GM19238 (cell line): ENCODE measurements around the gene NOXA1.

Experiments
- DNase-seq: peaks from one replicate; pipeline ENCODE4 v3.0.0; 2011; ENCODE audit warnings: low spot score; ENCODE audit not compliant: insufficient read length

Gene NOXA1

GRCh38 chr9:137454597-137455358, 31.6 kb downstream of the NOXA1 start:
- DNase-seq: no peak

DNA sequence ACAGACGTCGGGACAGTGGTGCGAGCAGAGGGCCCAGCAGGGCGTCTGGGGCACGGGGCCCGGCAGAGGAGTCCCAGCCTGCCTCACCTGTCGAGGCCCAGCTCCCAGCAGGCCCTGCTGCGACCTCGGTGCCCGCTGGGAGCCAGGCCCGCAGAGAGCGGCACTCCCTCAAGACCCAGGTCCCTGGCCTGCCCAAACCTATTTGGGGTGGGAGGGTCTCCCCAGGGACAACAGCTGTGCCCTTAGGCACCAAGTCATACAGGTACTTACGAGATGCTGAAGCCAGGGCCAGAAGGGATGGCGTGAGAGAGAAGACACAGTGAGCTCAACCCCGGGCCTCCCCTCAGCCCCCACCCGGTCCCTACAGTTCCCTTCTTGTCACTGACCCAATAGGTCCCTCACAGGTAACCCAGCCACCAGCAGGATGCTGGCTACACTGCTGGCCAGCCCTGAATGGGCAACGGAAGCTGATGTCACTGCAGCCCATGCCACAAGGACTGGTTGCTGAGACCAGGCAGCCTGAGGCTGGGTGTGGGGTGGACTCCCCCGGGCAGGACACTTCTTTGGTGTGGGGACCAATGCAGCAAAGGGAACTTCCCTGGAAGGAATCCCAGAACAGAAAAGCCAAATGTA, 32.3 kb downstream of the NOXA1 start:
- no peak for DNase-seq

DNA sequence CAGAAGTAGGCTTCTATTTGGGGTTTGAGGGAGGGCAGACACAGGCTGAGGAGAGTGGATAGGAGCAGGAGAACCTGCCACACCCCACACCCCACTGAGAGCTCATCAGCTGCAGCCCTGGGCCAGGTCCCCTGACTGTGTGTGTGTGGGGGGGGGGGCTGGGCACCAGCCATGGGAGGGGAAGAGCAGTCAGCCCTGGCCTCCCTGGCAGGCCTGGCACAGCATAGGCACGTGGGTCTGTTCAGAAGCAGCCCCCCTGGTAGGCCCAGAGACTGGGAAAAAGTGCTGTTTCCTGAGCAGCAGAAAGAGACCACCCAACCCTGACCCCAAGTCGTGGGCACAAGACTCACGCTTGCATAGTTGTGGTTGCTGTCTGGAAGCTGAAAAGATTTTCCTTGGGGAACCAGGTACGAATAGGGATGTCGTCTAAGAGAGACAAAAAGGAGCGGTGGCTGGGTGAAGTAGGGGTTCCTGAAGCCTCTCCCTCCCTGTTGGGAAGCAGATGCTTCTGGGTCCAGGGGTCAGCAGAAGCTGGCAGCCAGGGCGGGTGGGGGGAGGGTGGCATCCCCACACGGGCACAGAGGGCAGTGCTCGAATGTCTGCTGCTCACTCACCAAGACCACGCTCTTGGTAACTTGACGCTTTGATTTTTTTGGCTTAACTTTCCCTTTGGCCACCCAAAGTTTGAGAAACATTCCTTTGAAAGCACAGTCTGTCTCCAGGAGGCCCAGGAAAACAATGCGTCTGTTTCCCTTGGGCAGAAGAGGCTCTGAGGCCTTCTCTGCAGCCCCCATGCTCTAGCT, 33.1 kb downstream of the NOXA1 start:
- no peak for DNase-seq

GRCh38 chr9:137456864-137457405, 33.7 kb downstream of the NOXA1 start:
- no peak for DNase-seq

- no peak for DNase-seq
These were observed 34.4 kb downstream of the NOXA1 start for GRCh38 chr9:137457406-137458193.

DNA sequence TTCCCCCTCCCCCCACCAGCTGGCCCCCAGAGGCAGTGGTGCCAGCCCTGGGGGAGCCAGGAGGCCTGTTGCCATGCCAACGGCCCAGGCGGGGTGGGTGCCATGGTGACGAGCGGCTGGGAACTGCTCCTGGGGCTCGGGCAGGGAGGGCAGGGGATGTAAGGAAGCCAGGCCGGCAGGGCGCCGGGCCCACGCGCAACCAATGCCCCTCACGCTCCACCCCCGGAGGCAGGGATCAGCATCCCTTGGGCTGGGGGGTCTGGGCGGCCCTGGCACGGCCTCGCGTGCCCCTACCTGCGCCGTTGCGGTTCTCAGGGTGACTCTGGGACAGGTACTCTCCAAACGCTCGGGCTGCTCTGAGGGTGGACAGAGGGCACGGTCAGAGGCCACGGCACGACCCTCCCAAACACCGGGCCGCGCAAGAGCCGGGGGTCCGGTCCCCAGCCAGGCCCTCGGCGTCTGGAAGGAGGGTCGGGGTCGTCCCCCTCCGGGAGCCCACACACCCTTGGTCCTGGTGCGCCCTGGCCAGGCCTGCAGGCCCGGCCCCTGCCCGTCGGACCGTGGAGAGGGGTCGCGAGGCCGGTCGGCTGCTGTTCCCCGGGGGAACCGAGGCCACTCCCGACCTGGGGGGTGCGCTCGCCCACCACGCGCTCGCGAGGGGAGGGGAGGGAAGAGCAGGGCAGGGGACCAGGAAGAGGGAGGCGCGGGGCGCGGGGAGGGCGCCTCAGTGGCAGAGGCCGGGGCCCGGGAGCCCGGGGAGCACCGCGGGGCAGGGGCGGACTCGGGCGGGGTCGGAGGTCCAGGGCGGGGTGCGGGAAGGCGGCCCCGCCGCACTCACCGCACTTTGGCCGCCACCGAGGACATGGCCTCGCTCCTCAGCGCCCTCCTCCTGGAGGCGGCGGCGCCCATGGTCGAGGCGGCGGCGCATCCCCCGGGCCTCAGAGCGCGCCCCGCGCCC, 35.3 kb downstream of the NOXA1 start:
- no peak for DNase-seq

- peak; percentile 100 for DNase-seq
These were observed 36.0 kb downstream of the NOXA1 start, which contains the start of gene NSMF for GRCh38 chr9:137459152-137459600. Gene NSMF (minus strand): TSS chr9:137459334. CDS start chr9:137459102, 232 bp downstream.

DNA sequence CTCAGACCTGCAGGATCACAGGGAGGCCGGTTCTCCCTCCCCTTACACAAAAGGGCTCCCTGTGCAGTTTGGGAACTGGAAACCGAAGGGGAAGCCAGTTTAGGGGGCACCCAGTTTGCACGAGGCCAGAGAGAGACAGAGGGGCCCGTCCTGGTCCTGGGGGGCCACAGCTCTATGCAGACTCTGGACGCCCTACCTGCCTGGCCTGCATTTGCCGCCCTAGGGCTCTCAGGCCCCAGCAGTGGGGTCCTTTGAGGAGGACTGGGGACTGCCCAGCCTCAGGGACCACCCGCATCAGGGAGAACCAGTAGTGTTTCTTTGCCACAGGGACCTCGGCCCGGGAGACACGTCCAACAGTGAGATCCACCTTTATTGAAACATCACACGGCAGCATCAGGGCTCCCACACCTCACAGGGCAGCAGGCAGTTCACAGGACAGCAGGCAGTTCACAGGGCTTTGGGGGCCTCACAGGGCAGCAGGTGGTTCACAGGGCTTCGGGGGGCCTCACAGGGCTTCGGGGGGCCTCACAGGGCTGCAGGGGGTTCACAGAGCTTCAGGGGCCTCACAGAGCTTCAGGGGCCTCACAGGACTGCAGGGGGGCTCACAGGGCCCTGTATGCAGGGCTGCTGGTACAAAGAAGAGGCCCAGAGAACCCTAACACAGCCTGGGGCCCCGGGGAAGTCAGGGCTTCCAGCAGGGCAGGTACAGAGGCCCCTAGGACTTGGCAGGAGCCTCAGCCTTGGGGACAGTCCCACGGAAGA, 36.6 kb downstream of the NOXA1 start:
- no peak for DNase-seq

DNA sequence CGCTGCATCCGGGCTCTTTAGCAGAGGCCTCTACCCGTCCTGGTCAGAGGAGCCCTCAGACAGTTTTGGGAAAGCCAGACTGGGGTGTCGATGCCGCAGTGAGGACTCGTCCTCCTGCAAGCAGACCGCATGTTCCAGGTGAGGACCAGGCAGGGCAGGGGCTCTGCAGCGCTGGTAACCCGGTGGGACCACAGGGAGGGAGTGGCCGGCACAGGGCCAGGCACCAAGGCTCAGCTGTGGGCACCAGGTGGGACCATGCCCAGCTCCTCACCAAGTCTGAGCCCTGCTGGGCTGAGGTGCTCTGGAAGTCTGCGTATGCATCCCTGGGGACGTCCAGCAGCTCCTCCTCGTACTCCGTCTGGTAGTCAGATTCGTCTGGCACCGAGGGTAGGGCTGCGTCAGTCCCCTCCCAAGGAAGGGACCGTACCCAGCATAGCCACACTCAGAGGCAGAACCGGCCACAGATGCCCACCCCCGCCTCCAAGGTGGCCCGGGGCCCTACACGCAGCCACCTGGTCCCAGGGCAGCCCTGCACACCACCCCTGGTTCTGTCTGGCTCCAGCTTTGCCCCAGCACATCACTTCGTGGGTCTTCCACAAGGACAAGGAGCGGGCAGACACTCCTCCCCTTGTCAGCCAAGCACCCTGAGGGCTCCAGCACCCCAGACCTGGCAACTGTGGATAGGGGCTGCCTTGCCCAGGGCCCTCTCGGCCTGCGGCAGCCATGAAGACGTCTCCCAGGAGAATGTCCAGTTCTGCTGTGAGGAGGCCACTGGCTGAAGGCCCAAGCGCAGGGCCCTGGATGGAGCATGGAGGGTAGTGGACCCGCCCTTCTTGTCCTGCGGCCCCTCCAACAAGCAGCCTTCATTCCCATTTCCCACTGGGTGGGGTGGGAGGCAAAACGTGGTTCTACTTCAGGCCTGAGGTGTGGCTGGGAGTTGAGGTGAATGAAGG, 37.4 kb downstream of the NOXA1 start:
- no peak for DNase-seq

- no peak for DNase-seq
These were observed 38.1 kb downstream of the NOXA1 start for GRCh38 chr9:137461316-137461662.

GRCh38 chr9:137461663-137462395, 38.6 kb downstream of the NOXA1 start:
- DNase-seq: peak; percentile 71

GRCh38 chr9:137462396-137462985, 39.3 kb downstream of the NOXA1 start:
- no peak for DNase-seq

DNA sequence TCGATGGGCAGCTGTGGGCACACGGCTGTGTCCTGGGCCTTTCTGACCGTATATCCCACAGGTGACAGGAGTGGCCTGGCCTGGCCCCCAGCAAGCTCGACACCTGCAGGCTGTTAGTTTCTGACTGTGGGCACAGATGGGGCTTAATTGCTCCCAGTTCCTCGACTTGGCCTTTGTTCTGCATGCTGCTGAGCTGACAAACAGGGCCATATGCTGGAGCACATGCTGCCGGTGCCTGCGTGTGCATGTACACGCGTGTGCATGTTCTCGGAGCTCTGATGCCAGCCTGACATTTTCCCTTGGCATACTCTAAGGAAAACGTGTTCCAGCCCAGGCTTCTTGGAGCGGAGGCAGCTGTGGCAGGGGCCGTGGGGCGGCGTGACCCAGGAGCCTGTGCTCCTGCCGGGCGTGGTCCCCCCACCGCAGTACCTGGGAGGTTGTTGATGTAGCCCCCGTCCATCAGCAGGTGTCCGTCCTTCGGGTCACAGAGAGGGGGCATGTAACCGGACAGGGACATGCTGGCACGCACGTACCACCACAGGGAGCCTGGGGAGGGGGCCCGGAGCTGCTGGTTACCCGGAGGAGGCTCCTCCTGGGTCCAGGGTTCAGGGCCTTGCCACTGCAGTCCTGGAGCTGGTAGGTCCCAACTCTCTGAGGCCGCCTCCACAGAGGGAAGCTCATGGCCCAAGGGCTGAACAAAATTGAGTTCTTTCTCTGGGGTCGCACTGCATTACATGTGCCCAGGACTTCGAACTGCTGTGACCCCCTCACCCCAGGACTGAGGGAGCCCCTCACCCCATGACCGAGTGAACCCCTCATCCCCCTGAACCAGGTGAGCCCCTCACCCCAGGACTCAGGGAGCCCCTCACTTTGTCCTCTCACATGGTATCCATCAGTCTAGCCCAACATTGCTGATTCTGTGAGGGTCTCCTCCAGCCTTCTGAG, 40.1 kb downstream of the NOXA1 start:
- no peak for DNase-seq

DNA sequence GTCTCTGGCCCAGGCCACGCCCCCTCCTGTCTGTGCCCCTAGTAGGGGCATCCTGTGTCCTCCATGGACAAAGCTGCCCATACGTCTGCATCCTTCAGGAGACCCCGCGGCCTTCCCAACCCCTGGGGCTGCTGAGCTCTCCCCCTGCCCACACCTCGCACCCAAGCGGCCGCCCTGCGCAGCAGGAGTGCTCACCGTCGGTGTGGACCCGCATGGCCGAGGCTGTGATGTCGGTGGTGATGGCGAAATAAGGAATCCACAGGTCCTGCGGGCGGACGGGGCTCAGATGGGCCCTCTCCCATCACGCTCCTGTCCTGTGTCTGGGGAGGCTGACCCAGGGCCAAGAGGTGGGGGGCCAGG, 40.7 kb downstream of the NOXA1 start:
- DNase-seq: no peak

- DNase-seq: no peak
These were observed 41.3 kb downstream of the NOXA1 start for GRCh38 chr9:137464291-137464999.
